DND-41 (cell line): Measurements from ENCODE around the gene GIPR.

Experiments
- CTCF ChIP-seq: IDR thresholded peaks from 2 replicates; pipeline ENCODE4 v1.5.1; 2012; ENCODE audit warnings: borderline replicate concordance, low read length, moderate library complexity, mild to moderate bottlenecking; ENCODE audit not compliant: poor library complexity, severe bottlenecking; ENCODE audit errors: extremely low read depth
- EZH2 ChIP-seq: IDR thresholded peaks from 3 replicates; pipeline ENCODE4 v1.6.1; 2012; ENCODE audit warnings: borderline replicate concordance, low read depth, mild to moderate bottlenecking, moderate library complexity, low read length, inconsistent platforms; ENCODE audit not compliant: severe bottlenecking

GRCh38 chr19:45650722-45651121 is 17.3 kb upstream of the GIPR start:
- TF ChIP-seq CTCF (no peak), EZH2 (no peak)
